Stimulated activated CD8-positive, alpha-beta memory T cell treated with anti-CD3 and anti-CD28 coated beads, Interleukin-4, amount 100 ng/mL, for 4 hours (primary cell): ENCODE results near the gene SHH.
A peak's percentile ranks its signal among the peaks of the same experiment; 100 is the strongest.
"Not testable (repeated sequence)": the region's sequence is repeated elsewhere in the genome, so short reads cannot be mapped to it uniquely, and the experiment has no call there.

Experiments used
- DNase-seq, 2 donors: peaks; one replicate each; pipeline ENCODE4 v3.0.0-alpha.2; 2020; ENCODE audit warnings: low read depth in 2 of 2, low spot score in 1 of 2

The SHH gene

GRCh38 chr7:155820788-155821187 is 8.5 kb upstream of the SHH start:
- DNase-seq, result no peak

DNA sequence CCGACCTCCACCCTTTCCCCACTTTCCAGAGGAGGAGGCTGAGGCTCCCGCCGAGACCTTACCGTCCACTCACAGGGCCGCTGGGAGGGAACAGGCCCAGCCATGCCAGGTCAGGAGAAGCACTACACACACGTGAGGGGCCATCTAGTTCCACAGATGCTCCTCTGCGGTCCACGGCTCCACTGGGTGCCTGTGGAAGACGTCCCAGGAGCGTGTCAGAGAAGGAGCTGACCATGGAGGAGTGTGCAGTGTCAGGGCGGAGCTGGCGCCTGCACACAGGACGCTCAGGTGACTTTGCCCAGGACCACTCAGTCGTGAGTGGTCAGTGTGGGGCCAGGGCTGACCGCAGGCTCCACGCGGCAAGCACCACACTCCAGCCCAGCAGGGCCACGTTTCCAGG is 8.0 kb upstream of the SHH start:
- no peak for DNase-seq

GRCh38 chr7:155819186-155819585 is 6.9 kb upstream of the SHH start:
- DNase-seq, result no peak

DNA sequence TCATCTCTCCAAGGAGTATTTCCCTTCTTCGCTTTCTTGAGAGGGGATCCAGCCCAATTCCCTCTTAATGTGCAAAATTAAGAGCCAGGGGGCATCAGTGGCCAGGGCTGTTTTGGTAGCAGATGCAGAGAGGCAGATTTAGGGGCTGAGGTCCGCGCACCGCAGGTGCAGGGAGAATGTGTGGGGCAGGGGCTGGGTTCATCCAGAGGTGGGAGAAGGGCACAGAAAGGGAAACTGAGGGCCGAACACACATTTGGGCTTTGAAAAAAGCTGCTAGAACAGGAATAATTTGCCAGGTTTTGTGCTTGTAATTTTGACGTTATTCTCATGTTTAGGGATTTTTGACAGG is 6.5 kb upstream of the SHH start:
- no peak for DNase-seq

- DNase-seq, result no peak
Observed at GRCh38 chr7:155818154-155818819, 6.0 kb upstream of the SHH start.

- not testable (repeated sequence) for DNase-seq
Observed at GRCh38 chr7:155817515-155817914, 5.3 kb upstream of the SHH start.

DNA sequence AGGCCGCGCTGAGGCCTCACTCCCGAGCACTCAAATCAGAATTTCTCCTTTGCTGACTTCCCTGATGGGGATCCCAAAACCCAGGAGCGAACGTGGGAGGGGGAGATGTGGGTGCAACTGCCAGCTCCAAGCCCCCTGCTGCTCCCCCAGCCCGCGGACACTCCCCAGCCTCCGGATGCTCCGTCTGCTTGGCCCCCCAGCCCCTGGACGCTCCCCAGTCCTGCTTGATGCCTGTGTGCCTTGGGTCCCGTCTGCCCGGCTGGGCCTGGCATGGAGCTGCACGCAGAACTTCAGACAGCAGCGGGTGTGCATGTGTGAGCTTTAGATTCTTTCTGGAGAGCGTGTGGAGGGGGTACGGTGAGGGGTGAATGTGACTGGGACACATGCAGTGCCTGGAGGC is 4.7 kb upstream of the SHH start:
- no peak for DNase-seq

DNA sequence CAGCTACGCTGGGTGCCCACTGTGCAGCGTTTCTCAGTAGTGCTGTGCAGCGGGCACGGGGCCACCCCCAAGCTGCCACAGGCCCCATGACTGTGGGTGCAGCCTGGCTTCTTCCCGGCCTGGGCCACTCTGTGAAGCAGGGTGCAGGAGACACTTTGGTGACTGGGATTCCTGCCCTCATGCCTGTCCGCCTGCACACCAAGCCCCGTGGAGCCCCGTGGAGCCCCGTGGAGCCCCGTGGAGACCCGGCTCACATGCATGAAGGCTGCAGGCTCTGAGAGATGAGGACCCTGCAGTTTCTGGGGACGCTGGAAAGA is 3.9 kb upstream of the SHH start:
- DNase-seq, result no peak

DNA sequence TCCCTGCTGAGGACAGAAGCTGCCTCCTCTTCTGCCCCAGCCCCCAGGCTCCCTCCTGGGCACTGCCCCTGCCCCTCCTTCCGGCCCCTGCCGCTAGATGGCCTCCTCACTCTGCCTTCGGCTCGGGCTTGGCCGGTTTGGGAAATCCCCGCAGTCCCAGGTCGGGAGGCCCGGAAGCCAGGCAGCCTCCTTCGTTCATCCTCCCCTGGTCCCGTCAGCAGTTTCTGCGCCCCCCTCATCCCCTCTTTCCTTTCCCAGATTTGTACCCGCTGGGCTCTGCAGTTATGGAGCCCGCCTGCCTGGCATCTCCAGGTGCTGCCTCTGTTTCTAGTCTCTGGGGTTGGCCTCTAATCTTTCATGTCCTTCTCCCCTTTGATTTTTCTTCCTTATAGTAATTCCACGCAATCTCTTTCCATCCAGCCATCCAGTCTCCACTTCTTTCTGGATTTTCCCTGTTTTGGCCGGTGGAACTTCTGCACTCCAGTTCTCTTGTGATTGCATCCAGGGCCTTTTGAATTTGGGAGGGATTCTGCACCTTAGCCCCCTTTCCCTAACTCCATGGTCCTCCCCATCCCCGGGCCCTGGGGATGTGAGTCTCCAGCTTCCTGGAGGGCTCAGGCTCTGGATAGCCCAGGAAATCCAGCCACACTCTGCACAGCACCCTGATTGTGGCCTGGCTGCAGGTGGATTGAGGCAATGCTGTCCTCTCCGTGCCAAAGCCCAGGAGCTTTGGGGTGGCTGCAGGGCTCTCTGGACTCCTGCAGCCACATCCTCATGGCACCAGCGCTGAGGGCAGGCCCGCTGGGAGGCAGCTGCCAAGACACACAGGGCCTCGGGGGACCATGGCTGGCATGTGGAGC is 3.3 kb upstream of the SHH start:
- peak in 1 of 2 donors; percentile 16 for DNase-seq

- DNase-seq, result no peak
Observed at GRCh38 chr7:155814316-155815276, 2.3 kb upstream of the SHH start.

- no peak for DNase-seq
Observed at GRCh38 chr7:155813546-155814315, 1.5 kb upstream of the SHH start.

GRCh38 chr7:155813125-155813524 is 862 bp upstream of the SHH start:
- no peak for DNase-seq

- DNase-seq, result no peak
Observed at GRCh38 chr7:155811560-155811894, 736 bp downstream of the SHH start.

- DNase-seq, result no peak
Observed at GRCh38 chr7:155810770-155811559, 1.3 kb downstream of the SHH start.

GRCh38 chr7:155809947-155810769 is 2.1 kb downstream of the SHH start:
- no peak for DNase-seq

GRCh38 chr7:155809332-155809946 is 2.8 kb downstream of the SHH start:
- no peak for DNase-seq

GRCh38 chr7:155808549-155809331 is 3.5 kb downstream of the SHH start:
- DNase-seq, result no peak
